GDM1 (cell line): Measurements from ENCODE around the gene SNX27.
A peak's percentile ranks its signal among the peaks of the same experiment; 100 is the strongest.
"Not testable (repeated sequence)": the region's sequence is repeated elsewhere in the genome, so short reads cannot be mapped to it uniquely, and the experiment has no call there.

ENCODE experiments used
- DNase-seq: peaks from one replicate; lab custom pipeline; 2025; lab: John Stamatoyannopoulos, UW

The SNX27 gene

GRCh38 chr1:151639466-151639865 is 27.6 kb downstream of the SNX27 start:
- DNase-seq, result no peak

- no peak for DNase-seq
Observed at GRCh38 chr1:151641229-151641628, 29.4 kb downstream of the SNX27 start.

GRCh38 chr1:151643085-151643484 is 31.2 kb downstream of the SNX27 start:
- not testable (repeated sequence) for DNase-seq

- DNase-seq, result no peak
Observed at GRCh38 chr1:151644001-151644400, 32.2 kb downstream of the SNX27 start.

GRCh38 chr1:151653397-151653796 is 41.5 kb downstream of the SNX27 start:
- no peak for DNase-seq

- no peak for DNase-seq
Observed at GRCh38 chr1:151655371-151655770, 43.5 kb downstream of the SNX27 start.

GRCh38 chr1:151661751-151662150 is 49.9 kb downstream of the SNX27 start:
- peak; percentile 1 for DNase-seq

- DNase-seq, result no peak
Observed at GRCh38 chr1:151668090-151668489, 56.2 kb downstream of the SNX27 start.

- DNase-seq, result not testable (repeated sequence)
Observed at GRCh38 chr1:151670036-151670675, 58.3 kb downstream of the SNX27 start.

- no peak for DNase-seq
Observed at GRCh38 chr1:151673407-151673806, 61.6 kb downstream of the SNX27 start.

- no peak for DNase-seq
Observed at GRCh38 chr1:151680391-151680790, 68.5 kb downstream of the SNX27 start.

GRCh38 chr1:151680826-151681225 is 69.0 kb downstream of the SNX27 start:
- DNase-seq, result no peak

- no peak for DNase-seq
Observed at GRCh38 chr1:151681923-151682322, 70.1 kb downstream of the SNX27 start.

GRCh38 chr1:151682901-151683300 is 71.1 kb downstream of the SNX27 start:
- DNase-seq, result not testable (repeated sequence)

GRCh38 chr1:151684128-151684527 is 72.3 kb downstream of the SNX27 start:
- no peak for DNase-seq

GRCh38 chr1:151686561-151686960 is 74.7 kb downstream of the SNX27 start:
- DNase-seq, result no peak

GRCh38 chr1:151689494-151689893 is 77.6 kb downstream of the SNX27 start:
- no peak for DNase-seq

- no peak for DNase-seq
Observed at GRCh38 chr1:151692226-151692625, 80.4 kb downstream of the SNX27 start.

GRCh38 chr1:151693057-151693651 is 81.3 kb downstream of the SNX27 start:
- no peak for DNase-seq

GRCh38 chr1:151701515-151701914 is 89.7 kb downstream of the SNX27 start:
- no peak for DNase-seq

GRCh38 chr1:151702936-151703335 is 91.1 kb downstream of the SNX27 start:
- DNase-seq, result no peak

- no peak for DNase-seq
Observed at GRCh38 chr1:151703813-151704212, 92.0 kb downstream of the SNX27 start.

GRCh38 chr1:151704246-151704645 is 92.4 kb downstream of the SNX27 start:
- no peak for DNase-seq

- DNase-seq, result no peak
Observed at GRCh38 chr1:151705146-151705545, 93.3 kb downstream of the SNX27 start.
